B cell (primary cell): ENCODE results near the gene SYNGAP1. TPM values are rescaled to one million over a fixed set of nuclear protein-coding genes. Genes with fewer than 3 reads are reported as not detected.

Experiments
- ATAC-seq: fragments of 200-7000 bp; cut with Tn5 transposase; one replicate; pipeline ENCODE4 v1.10.0; 2021; ENCODE audit warnings: low read depth, mild to moderate bottlenecking, moderate number of reproducible peaks, moderate library complexity
- CTCF ChIA-PET: fragments of 350-600 bp; sonication (Branson Sonifier 250); formaldehyde crosslinking; loops from one replicate; lab custom pipeline; 2021; ENCODE audit warnings: antibody characterized with exemption, inconsistent platforms; lab: Charles Lee
- POLR2A ChIA-PET: fragments of 350-600 bp; sonication (Branson Sonifier 250); formaldehyde crosslinking; loops from one replicate; lab custom pipeline; 2021; ENCODE audit warnings: antibody characterized with exemption; lab: Charles Lee
- DNase-seq: peaks from one replicate; pipeline ENCODE4 v3.0.0; 2013
- H2AFZ ChIP-seq: 2 replicates; pipeline ENCODE4 v1.6.1; 2012; ENCODE audit warnings: mild to moderate bottlenecking, low read depth, low read length; ENCODE audit not compliant: insufficient read depth, poor library complexity, severe bottlenecking
- H3K27ac ChIP-seq, 2 donors: 1 replicate in 1 of 2; 2 replicates in 1 of 2; pipeline ENCODE4 v1.5.1; 2012 to 2013; ENCODE audit warnings: low read length in 2 of 2, mild to moderate bottlenecking in 2 of 2, moderate library complexity in 1 of 2
- H3K27me3 ChIP-seq, 4 experiments: fragments of 200-600 bp in 1 of 4; sonication (generic) in 1 of 4; replicated peaks in 1 of 4; 1 replicate in 2 of 4; 2 replicates in 2 of 4; pipeline versions ENCODE4 v1.6.1 to v1.7.0; 2013 to 2016; ENCODE audit warnings: low read length in 3 of 4, mild to moderate bottlenecking in 2 of 4, mixed read lengths in 1 of 4, moderate library complexity in 1 of 4; ENCODE audit not compliant: insufficient read depth in 4 of 4, control insufficient read depth in 3 of 4; ENCODE audit errors: control extremely low read depth in 1 of 4
- H3K36me3 ChIP-seq, 2 experiments: replicated peaks in 1 of 2; 1 replicate in 1 of 2; 2 replicates in 1 of 2; pipeline versions ENCODE4 v1.6.1 to v1.7.1; 2013; ENCODE audit warnings: low read length in 1 of 2; ENCODE audit not compliant: insufficient read depth in 2 of 2, control insufficient read depth in 1 of 2; ENCODE audit errors: control extremely low read depth in 1 of 2, extremely low read depth in 1 of 2
- H3K4me1 ChIP-seq, 2 donors: fragments of 200-600 bp in 1 of 2; sonication (generic) in 1 of 2; 1 replicate in 1 of 2; 2 replicates in 1 of 2; pipeline versions ENCODE4 v1.5.1 to v1.6.1; 2013 to 2017; ENCODE audit warnings: low read length in 2 of 2; ENCODE audit not compliant: control insufficient read depth in 2 of 2, insufficient read depth in 2 of 2
- H3K4me2 ChIP-seq: replicated peaks from 2 replicates; pipeline ENCODE3; 2012; ENCODE audit warnings: mild to moderate bottlenecking, low read depth, low read length; ENCODE audit not compliant: poor library complexity, severe bottlenecking
- H3K4me3 ChIP-seq, 5 experiments: fragments of 200-600 bp in 1 of 5; sonication (generic) in 1 of 5; 1 replicate in 3 of 5; 2 replicates in 2 of 5; pipeline versions ENCODE4 v1.5.1 to v1.7.0; 2011 to 2016; ENCODE audit warnings: low read length in 4 of 5, mild to moderate bottlenecking in 4 of 5, low read depth in 2 of 5, control low read depth in 1 of 5, moderate library complexity in 1 of 5; ENCODE audit not compliant: insufficient read depth in 1 of 5; ENCODE audit errors: control extremely low read depth in 1 of 5, extremely low read depth in 1 of 5
- H3K79me2 ChIP-seq: fragments of 200-600 bp; sonication (generic); one replicate; pipeline ENCODE4 v1.6.0; 2016; ENCODE audit warnings: low read length; ENCODE audit not compliant: control insufficient read depth, insufficient read depth
- H3K9ac ChIP-seq: fragments of 200-600 bp; sonication (generic); 2 replicates; pipeline ENCODE4 v1.6.1; 2017; ENCODE audit warnings: mild to moderate bottlenecking, low read length, moderate library complexity
- H3K9me3 ChIP-seq, 3 donors: one replicate each; pipeline versions ENCODE4 v1.6.1 to v1.7.1; 2013; ENCODE audit warnings: low read length in 2 of 3; ENCODE audit not compliant: control insufficient read depth in 2 of 3, insufficient read depth in 1 of 3; ENCODE audit errors: control extremely low read depth in 1 of 3
- H4K20me1 ChIP-seq: 2 replicates; pipeline ENCODE4 v1.6.0; 2012; ENCODE audit warnings: mild to moderate bottlenecking, low read length; ENCODE audit not compliant: insufficient read depth, control insufficient read depth, poor library complexity, severe bottlenecking
- H3K27ac Mint-ChIP-seq: one replicate; pipeline ENCODE4 v1.8.0; 2021; ENCODE audit warnings: mixed read lengths
- H3K27me3 Mint-ChIP-seq: one replicate; pipeline ENCODE4 v1.8.0; 2021; ENCODE audit warnings: mixed read lengths
- H3K4me1 Mint-ChIP-seq: one replicate; pipeline ENCODE4 v1.8.0; 2021; ENCODE audit warnings: mixed read lengths
- H3K4me3 Mint-ChIP-seq: one replicate; pipeline ENCODE4 v1.8.0; 2021; ENCODE audit warnings: mixed read lengths
- H3K9me3 Mint-ChIP-seq: one replicate; pipeline ENCODE4 v1.8.0; 2022; ENCODE audit warnings: mixed read lengths; ENCODE audit not compliant: insufficient read depth
- EZH2 ChIP-seq: IDR thresholded peaks from 2 replicates; pipeline ENCODE4 v1.6.1; 2012; ENCODE audit warnings: borderline replicate concordance, low read depth, mild to moderate bottlenecking, moderate library complexity, low read length; ENCODE audit not compliant: insufficient read depth, poor library complexity, severe bottlenecking
- WGBS: methylation state at CpG from one replicate; pipeline ENCODE4 v1.1.5; 2013; ENCODE audit warnings: missing lambda C conversion rate; ENCODE audit not compliant: insufficient coverage; 5-methylcytosine and 5-hydroxymethylcytosine counted together
- intact Hi-C: fragments of 100-400 bp; cut with micrococcal nuclease; formaldehyde crosslinking; loops from one replicate; pipeline ENCODE4 v1.10.0; 2022
- polyA plus RNA-seq: library from polyadenylated mRNA; depleted of rRNA; stranded (reverse); fragments of >200 nt; gene quantifications from 2 replicates; pipeline ENCODE4 v1.2.3, GENCODE V29; 2012
- total RNA-seq, 2 donors: library from RNA; stranded (reverse); fragments of 120-200 nt in 1 of 2; gene quantifications; 1 replicate in 1 of 2; 2 replicates in 1 of 2; pipeline versions ENCODE4 v1.2.3 to v1.2.4, GENCODE V29; 2013 to 2022
- TF ChIP-seq, protein P1 (sequence below): fragments of 200-600 bp; IDR thresholded peaks from one replicate; pipeline ENCODE4 v1.8.0; 2022; ENCODE audit warnings: antibody characterized with exemption, mild to moderate bottlenecking

Gene SYNGAP1
- total and polyA plus RNA-seq, 2 donors (not counting 1 experiment from before 2014, with no cell fraction given), result 18.6 to 43.0 TPM

GRCh38 chr6:33469661-33470060 lies 49.8 kb downstream of the SYNGAP1 start:
- ATAC-seq (no peak), DNase-seq (no peak)
- H3K79me2 ChIP-seq, result no peaks in the 10 kb centered on the region
- no peaks in the 10 kb centered on the region for H4K20me1 ChIP-seq
- H3K27ac ChIP-seq, result no peak overlapping the region
- Mint-ChIP-seq H3K27me3 (peaks cover 4% of the 10 kb centered on the region), H3K4me1 (no peaks in the 10 kb centered on the region), H3K9me3 (no peaks in the 10 kb centered on the region), H3K4me3 (no peak overlapping the region), H3K27ac (no peak overlapping the region)
- ChIA-PET CTCF (no interaction called here), POLR2A (no interaction called here)
- no peaks in the 10 kb centered on the region for H3K36me3 ChIP-seq
- H3K4me1 ChIP-seq, result no peaks in the 10 kb centered on the region
- WGBS, result no CpG with 5 or more reads among the region's 3 CpGs
- H2AFZ ChIP-seq, result no peak overlapping the region
- intact Hi-C loops, result no loop called here
- H3K27me3 ChIP-seq, result no peaks in the 10 kb centered on the region
- H3K9me3 ChIP-seq, result peaks cover 0 to 3% (median 0%) of the 10 kb centered on the region in 3 donors
- TF ChIP-seq, protein P1, sequence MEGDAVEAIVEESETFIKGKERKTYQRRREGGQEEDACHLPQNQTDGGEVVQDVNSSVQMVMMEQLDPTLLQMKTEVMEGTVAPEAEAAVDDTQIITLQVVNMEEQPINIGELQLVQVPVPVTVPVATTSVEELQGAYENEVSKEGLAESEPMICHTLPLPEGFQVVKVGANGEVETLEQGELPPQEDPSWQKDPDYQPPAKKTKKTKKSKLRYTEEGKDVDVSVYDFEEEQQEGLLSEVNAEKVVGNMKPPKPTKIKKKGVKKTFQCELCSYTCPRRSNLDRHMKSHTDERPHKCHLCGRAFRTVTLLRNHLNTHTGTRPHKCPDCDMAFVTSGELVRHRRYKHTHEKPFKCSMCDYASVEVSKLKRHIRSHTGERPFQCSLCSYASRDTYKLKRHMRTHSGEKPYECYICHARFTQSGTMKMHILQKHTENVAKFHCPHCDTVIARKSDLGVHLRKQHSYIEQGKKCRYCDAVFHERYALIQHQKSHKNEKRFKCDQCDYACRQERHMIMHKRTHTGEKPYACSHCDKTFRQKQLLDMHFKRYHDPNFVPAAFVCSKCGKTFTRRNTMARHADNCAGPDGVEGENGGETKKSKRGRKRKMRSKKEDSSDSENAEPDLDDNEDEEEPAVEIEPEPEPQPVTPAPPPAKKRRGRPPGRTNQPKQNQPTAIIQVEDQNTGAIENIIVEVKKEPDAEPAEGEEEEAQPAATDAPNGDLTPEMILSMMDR, result no peak
- TF ChIP-seq EZH2, result no peak
- no peak overlapping the region for H3K4me3 ChIP-seq
- no peak overlapping the region for H3K9ac ChIP-seq
- no peak overlapping the region for H3K4me2 ChIP-seq

DNA sequence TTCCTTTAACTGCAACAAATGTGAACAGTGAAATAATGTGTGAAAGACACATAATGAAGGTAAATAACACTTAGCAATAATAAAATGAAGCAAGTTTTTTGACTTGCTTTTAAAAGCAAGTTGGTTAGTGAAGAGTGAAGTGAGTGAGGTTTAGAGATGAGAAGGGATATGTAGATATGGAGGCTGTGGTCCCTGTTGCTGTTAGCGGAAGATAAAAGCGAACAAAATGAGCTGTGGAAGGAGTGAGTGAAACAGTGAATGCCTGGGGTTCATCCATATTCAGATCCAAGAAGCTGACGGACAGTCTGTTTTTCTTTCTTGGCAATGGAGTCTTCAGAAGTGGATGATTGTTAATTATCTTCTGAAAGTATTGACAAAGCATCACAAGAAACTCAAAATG lies 58.0 kb downstream of the SYNGAP1 start:
- DNase-seq (no peak), ATAC-seq (no peak)
- no peak overlapping the region for H3K27ac ChIP-seq
- no peak overlapping the region for H2AFZ ChIP-seq
- TF ChIP-seq EZH2, result no peak
- TF ChIP-seq, protein P1, result no peak
- whole genome bisulfite sequencing, result 100% methylated on average over 3 of the region's 3 CpGs
- Mint-ChIP-seq H3K4me1 (no peaks in the 10 kb centered on the region), H3K4me3 (no peak overlapping the region), H3K9me3 (no peaks in the 10 kb centered on the region), H3K27me3 (peaks cover 15% of the 10 kb centered on the region), H3K27ac (no peak overlapping the region)
- no peak overlapping the region for H3K9ac ChIP-seq
- intact Hi-C loops, result no loop called here
- H3K4me3 ChIP-seq, result no peak overlapping the region
- no peaks in the 10 kb centered on the region for H3K79me2 ChIP-seq
- H3K27me3 ChIP-seq, result no peaks in the 10 kb centered on the region
- ChIA-PET POLR2A (no interaction called here), CTCF (no interaction called here)
- no peaks in the 10 kb centered on the region for H3K4me1 ChIP-seq
- H4K20me1 ChIP-seq, result no peaks in the 10 kb centered on the region
- H3K4me2 ChIP-seq, result no peak overlapping the region
- H3K36me3 ChIP-seq, result no peaks in the 10 kb centered on the region
- H3K9me3 ChIP-seq, result no peaks in the 10 kb centered on the region
